ENCODE data around the gene AAMP. TPM values are rescaled to one million over a fixed set of nuclear protein-coding genes. Genes with fewer than 3 reads are reported as not detected.
A peak's percentile ranks its signal among the peaks of the same experiment; 100 is the strongest.

Gene AAMP
- total and polyA plus RNA-seq, 12 donors: 54.8 to 314 (median 110) TPM

DNA sequence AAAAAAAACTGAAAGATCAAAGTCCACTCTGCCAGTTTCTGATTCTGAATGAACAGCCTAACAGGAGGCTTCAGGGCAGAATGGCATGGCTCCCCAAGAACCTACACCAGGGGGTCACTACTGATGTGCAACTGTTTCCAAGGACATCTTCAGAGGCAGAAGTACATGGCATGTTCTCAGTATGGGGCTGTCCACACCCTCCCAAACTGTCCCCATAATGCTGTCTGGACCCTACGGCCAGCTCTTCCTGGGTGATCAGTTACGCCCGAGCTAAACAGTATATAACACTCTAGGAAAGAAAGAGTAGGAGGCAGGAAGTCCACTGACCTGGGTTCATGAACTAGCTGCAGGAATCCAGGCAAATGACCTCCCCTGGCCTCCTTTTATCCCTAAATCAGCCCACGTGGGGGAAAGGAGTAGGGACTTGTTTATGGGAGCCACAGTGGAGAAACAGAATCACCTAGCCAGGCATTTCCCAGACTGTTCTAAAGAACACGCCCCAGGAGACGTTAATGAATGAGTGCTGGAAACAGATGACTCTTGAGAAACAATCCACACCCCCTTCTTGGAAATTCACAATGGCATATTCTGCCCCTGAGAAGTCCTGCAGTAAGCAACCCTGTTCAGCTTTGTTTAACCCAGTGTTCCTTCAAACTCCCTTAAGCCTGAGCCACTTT, 19.8 kb upstream of the AAMP start:
- peaks cover 51 to 89% of the 10 kb centered on the region in 2 donors for H3K4me1 ChIP-seq (replicated peaks in 1 of 2)
- TF ChIP-seq, protein P1, sequence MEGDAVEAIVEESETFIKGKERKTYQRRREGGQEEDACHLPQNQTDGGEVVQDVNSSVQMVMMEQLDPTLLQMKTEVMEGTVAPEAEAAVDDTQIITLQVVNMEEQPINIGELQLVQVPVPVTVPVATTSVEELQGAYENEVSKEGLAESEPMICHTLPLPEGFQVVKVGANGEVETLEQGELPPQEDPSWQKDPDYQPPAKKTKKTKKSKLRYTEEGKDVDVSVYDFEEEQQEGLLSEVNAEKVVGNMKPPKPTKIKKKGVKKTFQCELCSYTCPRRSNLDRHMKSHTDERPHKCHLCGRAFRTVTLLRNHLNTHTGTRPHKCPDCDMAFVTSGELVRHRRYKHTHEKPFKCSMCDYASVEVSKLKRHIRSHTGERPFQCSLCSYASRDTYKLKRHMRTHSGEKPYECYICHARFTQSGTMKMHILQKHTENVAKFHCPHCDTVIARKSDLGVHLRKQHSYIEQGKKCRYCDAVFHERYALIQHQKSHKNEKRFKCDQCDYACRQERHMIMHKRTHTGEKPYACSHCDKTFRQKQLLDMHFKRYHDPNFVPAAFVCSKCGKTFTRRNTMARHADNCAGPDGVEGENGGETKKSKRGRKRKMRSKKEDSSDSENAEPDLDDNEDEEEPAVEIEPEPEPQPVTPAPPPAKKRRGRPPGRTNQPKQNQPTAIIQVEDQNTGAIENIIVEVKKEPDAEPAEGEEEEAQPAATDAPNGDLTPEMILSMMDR (IDR thresholded peaks at IDR 0.05): no peak
- TF ChIP-seq POLR2A (IDR thresholded peaks at IDR 0.05): peak in 1 of 2 donors; percentile 20
- peak overlapping the region in 1 of 4 donors; percentile 79 for H3K4me3 ChIP-seq
- H3K9me3 ChIP-seq (replicated peaks in 1 of 3): no peaks in the 10 kb centered on the region
- 31 to 45% (median 42%) methylated on average over 4 to 6 of the region's 6 CpGs for WGBS, 4 donors
- H3K27me3 ChIP-seq: no peaks in the 10 kb centered on the region
- intact Hi-C loops (cut with DNase I): no loop called here
- no peaks in the 10 kb centered on the region for H3K36me3 ChIP-seq (replicated peaks in 1 of 2)
- H3K27ac ChIP-seq: peak overlapping the region; percentile 81 to 97 (median 96)
- DNase-seq: peak in 5 of 7 donors; percentile 31 to 75 (median 59)

DNA sequence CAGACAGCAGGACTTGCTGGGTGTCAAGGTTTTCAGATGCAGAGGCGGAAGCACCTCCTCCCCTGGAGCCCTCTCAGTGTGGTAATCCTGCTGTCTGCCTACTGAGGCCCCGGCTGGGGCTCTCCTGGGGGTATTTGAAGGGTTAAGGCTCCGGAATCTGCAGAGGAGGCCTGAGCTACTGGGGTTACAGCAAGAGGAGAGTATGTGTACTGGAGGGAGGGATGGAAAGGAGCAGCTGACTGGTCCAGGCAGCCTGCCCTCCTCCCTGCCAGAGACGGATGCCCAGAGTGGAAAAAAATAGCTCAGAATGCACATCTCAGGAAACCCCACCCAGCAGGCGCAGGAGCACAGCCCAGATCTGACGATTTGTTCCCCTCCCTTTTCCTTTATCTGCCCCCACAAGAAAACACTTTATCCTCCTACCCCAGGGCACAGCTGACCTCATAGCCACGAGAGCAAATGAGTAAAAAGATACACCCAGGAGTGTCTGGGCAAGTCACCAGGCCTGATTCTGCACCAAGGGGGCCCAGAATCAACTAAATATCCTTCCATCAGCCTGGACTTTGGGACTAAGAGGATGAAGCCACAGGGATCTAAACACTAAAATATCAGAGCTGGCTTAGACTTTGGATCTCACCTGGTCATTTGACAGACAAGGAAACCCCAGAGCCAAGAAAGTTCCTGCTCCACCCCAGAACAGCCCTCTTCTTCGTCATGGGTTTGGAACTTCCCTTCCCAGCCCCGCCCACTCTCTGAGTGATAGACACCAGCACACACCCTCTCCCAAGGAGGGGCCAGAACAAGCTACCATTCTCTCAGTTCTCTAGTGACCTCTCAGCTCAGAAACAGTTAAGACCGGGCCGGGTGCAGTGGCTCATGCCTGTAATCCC, 16.9 kb upstream of the AAMP start:
- intact Hi-C loops (cut with DNase I): no loop called here
- Histone ChIP-seq H3K4me1 (replicated peaks in 1 of 2) (peaks cover 78 to 97% of the 10 kb centered on the region in 2 donors), H3K36me3 (replicated peaks in 1 of 2) (peaks cover 0 to 11% of the 10 kb centered on the region in 2 donors), H3K9me3 (replicated peaks in 1 of 3) (no peaks in the 10 kb centered on the region), H3K27me3 (no peaks in the 10 kb centered on the region), H3K4me3 (peak overlapping the region in 2 of 4 donors; percentile 16 to 58), H3K27ac (peak overlapping the region; percentile 80 to 97 (median 90))
- peak in 1 of 2 donors; percentile 46 for TF ChIP-seq POLR2A (IDR thresholded peaks at IDR 0.05)
- TF ChIP-seq, protein P1 (IDR thresholded peaks at IDR 0.05): no peak
- peak; percentile 86 to 96 (median 94) for DNase-seq
- whole genome bisulfite sequencing, 4 donors: 1 to 4% (median 3%) methylated on average over 8 to 11 of the region's 11 CpGs

DNA sequence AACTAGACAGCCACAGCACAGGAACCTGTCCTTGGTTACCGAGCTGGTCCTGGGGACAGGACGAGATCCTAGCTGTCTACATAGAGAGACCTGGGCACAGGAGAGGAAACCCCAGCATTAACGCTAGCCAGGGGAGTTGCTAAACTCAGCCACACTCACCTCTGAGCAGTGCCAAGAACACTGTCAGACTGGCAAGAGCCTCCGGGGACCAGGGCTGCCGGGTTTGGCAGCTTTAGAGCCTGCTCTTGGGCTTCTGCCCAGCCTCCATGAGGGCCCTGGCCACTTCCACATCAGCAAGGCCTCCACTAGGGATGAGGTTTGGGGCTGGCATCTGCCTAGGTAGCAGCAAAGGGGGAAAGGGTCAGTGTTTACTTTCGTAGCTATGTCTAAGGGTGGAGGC, 15.7 kb upstream of the AAMP start:
- 17 to 26% (median 18%) methylated on average over 1 to 6 of the region's 6 CpGs for WGBS, 4 donors
- H3K4me3 ChIP-seq: peak overlapping the region in 1 of 4 donors; percentile 58
- no peaks in the 10 kb centered on the region for H3K9me3 ChIP-seq (replicated peaks in 1 of 3)
- H3K27ac ChIP-seq: peak overlapping the region; percentile 67 to 97 (median 90)
- DNase-seq: peak; percentile 79 to 92 (median 91)
- no peaks in the 10 kb centered on the region for H3K27me3 ChIP-seq
- peaks cover 0 to 23% of the 10 kb centered on the region in 2 donors for H3K36me3 ChIP-seq (replicated peaks in 1 of 2)
- intact Hi-C loops (cut with DNase I): no loop called here
- H3K4me1 ChIP-seq (replicated peaks in 1 of 2): peaks cover 75 to 94% of the 10 kb centered on the region in 2 donors
- peak in 1 of 2 donors; percentile 59 for TF ChIP-seq POLR2A (IDR thresholded peaks at IDR 0.05)
- TF ChIP-seq, protein P1 (IDR thresholded peaks at IDR 0.05): no peak

All from adrenal gland (tissue), 12 donors.